ENCODE data around the gene UNC80.

The UNC80 gene

DNA sequence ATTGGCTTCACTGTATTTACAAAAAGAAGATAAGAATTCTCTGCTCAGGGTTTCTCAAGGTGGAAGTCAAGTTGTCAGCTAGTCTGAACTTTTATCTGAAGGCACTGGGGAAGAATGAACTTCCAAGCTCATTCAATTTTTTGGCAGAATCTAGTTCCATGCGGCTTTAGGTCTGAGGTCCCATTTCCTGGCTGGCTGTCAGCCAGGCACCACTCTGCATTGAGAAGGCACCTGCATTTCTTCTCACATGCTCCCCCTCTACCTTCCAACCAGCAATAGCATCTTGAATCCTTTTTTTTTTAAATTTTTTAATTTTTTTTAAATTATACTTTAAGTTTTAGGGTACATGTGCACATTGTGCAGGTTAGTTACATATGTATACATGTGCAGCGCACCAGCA, 184.6 kb downstream of the UNC80 start:
- no peak overlapping the region for H2AFZ ChIP-seq (ENCODE audit: low read depth, low read length, severe bottlenecking)
- H3F3A ChIP-seq (ENCODE audit: insufficient read depth), result no peaks in the 10 kb centered on the region
- no peaks in the 10 kb centered on the region for H3K9me2 ChIP-seq (replicated peaks; ENCODE audit: insufficient read depth, low read length)
- no peak for TF ChIP-seq EZH2phosphoT487 (conservative IDR thresholded peaks at IDR 0.05; ENCODE audit: low read length)
- TF ChIP-seq, protein P1, sequence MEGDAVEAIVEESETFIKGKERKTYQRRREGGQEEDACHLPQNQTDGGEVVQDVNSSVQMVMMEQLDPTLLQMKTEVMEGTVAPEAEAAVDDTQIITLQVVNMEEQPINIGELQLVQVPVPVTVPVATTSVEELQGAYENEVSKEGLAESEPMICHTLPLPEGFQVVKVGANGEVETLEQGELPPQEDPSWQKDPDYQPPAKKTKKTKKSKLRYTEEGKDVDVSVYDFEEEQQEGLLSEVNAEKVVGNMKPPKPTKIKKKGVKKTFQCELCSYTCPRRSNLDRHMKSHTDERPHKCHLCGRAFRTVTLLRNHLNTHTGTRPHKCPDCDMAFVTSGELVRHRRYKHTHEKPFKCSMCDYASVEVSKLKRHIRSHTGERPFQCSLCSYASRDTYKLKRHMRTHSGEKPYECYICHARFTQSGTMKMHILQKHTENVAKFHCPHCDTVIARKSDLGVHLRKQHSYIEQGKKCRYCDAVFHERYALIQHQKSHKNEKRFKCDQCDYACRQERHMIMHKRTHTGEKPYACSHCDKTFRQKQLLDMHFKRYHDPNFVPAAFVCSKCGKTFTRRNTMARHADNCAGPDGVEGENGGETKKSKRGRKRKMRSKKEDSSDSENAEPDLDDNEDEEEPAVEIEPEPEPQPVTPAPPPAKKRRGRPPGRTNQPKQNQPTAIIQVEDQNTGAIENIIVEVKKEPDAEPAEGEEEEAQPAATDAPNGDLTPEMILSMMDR (IDR thresholded peaks at IDR 0.05; ENCODE audit: insufficient read depth, low read length, poor library complexity, severe bottlenecking), result no peak
- no peaks in the 10 kb centered on the region for H4K20me1 ChIP-seq (ENCODE audit: low read depth, low read length)
- no peak overlapping the region for H3K27ac ChIP-seq (ENCODE audit: low read depth, low read length)
- H3K36me3 ChIP-seq (ENCODE audit: low read length), result no peaks in the 10 kb centered on the region
- no peak overlapping the region for H3K9ac ChIP-seq (ENCODE audit: low read length)
- no peaks in the 10 kb centered on the region for H3K9me3 ChIP-seq (ENCODE audit: insufficient read depth, low read length)
- H3K4me2 ChIP-seq (ENCODE audit: low read depth, low read length, poor library complexity, severe bottlenecking), result no peak overlapping the region
- no peaks in the 10 kb centered on the region for H3K27me3 ChIP-seq (ENCODE audit: low read length)
- H3K4me3 ChIP-seq (ENCODE audit: insufficient read depth, low read length, poor library complexity, severe bottlenecking), result no peak overlapping the region
- no peaks in the 10 kb centered on the region for H3K79me2 ChIP-seq (ENCODE audit: insufficient read depth, low read length)

DNA sequence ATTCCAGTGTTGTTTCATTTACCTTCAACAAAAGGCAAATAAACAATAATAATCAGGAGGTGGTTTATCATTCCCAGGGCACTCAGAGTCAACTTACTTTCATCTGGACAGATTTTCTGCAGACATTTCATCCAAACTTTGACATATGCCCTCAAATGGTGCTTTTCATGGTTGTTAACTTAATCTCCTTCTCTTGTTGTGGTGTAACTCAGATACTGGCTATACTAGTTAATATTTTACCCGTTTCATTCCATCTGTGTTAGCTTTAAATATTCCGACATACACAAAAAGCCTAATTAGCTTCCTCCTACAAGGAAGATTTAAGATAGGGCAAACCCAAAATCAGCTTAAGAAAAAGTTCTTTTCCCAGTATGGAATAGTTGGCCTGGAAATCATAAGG, 186.4 kb downstream of the UNC80 start:
- Histone ChIP-seq H4K20me1 (ENCODE audit: low read depth, low read length) (no peaks in the 10 kb centered on the region), H3F3A (ENCODE audit: insufficient read depth) (no peaks in the 10 kb centered on the region), H3K27ac (ENCODE audit: low read depth, low read length) (no peak overlapping the region), H3K27me3 (ENCODE audit: low read length) (no peaks in the 10 kb centered on the region), H3K4me2 (ENCODE audit: low read depth, low read length, poor library complexity, severe bottlenecking) (no peak overlapping the region), H3K36me3 (ENCODE audit: low read length) (no peaks in the 10 kb centered on the region), H3K9me3 (ENCODE audit: insufficient read depth, low read length) (no peaks in the 10 kb centered on the region), H3K9me2 (replicated peaks; ENCODE audit: insufficient read depth, low read length) (no peaks in the 10 kb centered on the region), H3K9ac (ENCODE audit: low read length) (no peak overlapping the region), H2AFZ (ENCODE audit: low read depth, low read length, severe bottlenecking) (no peak overlapping the region), H3K79me2 (ENCODE audit: insufficient read depth, low read length) (no peaks in the 10 kb centered on the region), H3K4me3 (ENCODE audit: insufficient read depth, low read length, poor library complexity, severe bottlenecking) (no peak overlapping the region)
- TF ChIP-seq EZH2phosphoT487 (conservative IDR thresholded peaks at IDR 0.05; ENCODE audit: low read length), result no peak
- TF ChIP-seq, protein P1 (IDR thresholded peaks at IDR 0.05; ENCODE audit: insufficient read depth, low read length, poor library complexity, severe bottlenecking), result no peak

- Histone ChIP-seq H2AFZ (ENCODE audit: low read depth, low read length, severe bottlenecking) (no peak overlapping the region), H3K4me3 (ENCODE audit: insufficient read depth, low read length, poor library complexity, severe bottlenecking) (no peak overlapping the region), H3K9ac (ENCODE audit: low read length) (no peak overlapping the region), H3K27ac (ENCODE audit: low read depth, low read length) (no peak overlapping the region), H3K9me2 (replicated peaks; ENCODE audit: insufficient read depth, low read length) (no peaks in the 10 kb centered on the region), H3K9me3 (ENCODE audit: insufficient read depth, low read length) (no peaks in the 10 kb centered on the region), H3K4me2 (ENCODE audit: low read depth, low read length, poor library complexity, severe bottlenecking) (no peak overlapping the region), H3F3A (ENCODE audit: insufficient read depth) (no peaks in the 10 kb centered on the region), H4K20me1 (ENCODE audit: low read depth, low read length) (no peaks in the 10 kb centered on the region), H3K36me3 (ENCODE audit: low read length) (no peaks in the 10 kb centered on the region), H3K79me2 (ENCODE audit: insufficient read depth, low read length) (no peaks in the 10 kb centered on the region), H3K27me3 (ENCODE audit: low read length) (no peaks in the 10 kb centered on the region)
- TF ChIP-seq, protein P1 (IDR thresholded peaks at IDR 0.05; ENCODE audit: insufficient read depth, low read length, poor library complexity, severe bottlenecking), result no peak
- no peak for TF ChIP-seq EZH2phosphoT487 (conservative IDR thresholded peaks at IDR 0.05; ENCODE audit: low read length)
Observed at GRCh38 chr2:209960045-209960444, 188.4 kb downstream of the UNC80 start.

Measured in SU-DHL-6 (cell line).